VCaP (cell line): ENCODE data around the gene PBX2.
"Not testable (repeated sequence)": the region's sequence is repeated elsewhere in the genome, so short reads cannot be mapped to it uniquely, and the experiment has no call there.

ENCODE experiments used
- H3K27ac ChIP-seq: fragments of 450-650 bp; 2 replicates; pipeline ENCODE4 v1.5.1; 2017
- TF ChIP-seq, protein P1 (sequence below): fragments of 450-650 bp; conservative IDR thresholded peaks from 2 replicates; pipeline ENCODE4 v1.5.1; 2017; ENCODE audit warnings: mild to moderate bottlenecking, moderate library complexity

The PBX2 gene

GRCh38 chr6:32189069-32189741 lies 797 bp downstream of the PBX2 start:
- TF ChIP-seq, protein P1, sequence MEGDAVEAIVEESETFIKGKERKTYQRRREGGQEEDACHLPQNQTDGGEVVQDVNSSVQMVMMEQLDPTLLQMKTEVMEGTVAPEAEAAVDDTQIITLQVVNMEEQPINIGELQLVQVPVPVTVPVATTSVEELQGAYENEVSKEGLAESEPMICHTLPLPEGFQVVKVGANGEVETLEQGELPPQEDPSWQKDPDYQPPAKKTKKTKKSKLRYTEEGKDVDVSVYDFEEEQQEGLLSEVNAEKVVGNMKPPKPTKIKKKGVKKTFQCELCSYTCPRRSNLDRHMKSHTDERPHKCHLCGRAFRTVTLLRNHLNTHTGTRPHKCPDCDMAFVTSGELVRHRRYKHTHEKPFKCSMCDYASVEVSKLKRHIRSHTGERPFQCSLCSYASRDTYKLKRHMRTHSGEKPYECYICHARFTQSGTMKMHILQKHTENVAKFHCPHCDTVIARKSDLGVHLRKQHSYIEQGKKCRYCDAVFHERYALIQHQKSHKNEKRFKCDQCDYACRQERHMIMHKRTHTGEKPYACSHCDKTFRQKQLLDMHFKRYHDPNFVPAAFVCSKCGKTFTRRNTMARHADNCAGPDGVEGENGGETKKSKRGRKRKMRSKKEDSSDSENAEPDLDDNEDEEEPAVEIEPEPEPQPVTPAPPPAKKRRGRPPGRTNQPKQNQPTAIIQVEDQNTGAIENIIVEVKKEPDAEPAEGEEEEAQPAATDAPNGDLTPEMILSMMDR, result no peak
- peak overlapping the region; percentile 83 for H3K27ac ChIP-seq

DNA sequence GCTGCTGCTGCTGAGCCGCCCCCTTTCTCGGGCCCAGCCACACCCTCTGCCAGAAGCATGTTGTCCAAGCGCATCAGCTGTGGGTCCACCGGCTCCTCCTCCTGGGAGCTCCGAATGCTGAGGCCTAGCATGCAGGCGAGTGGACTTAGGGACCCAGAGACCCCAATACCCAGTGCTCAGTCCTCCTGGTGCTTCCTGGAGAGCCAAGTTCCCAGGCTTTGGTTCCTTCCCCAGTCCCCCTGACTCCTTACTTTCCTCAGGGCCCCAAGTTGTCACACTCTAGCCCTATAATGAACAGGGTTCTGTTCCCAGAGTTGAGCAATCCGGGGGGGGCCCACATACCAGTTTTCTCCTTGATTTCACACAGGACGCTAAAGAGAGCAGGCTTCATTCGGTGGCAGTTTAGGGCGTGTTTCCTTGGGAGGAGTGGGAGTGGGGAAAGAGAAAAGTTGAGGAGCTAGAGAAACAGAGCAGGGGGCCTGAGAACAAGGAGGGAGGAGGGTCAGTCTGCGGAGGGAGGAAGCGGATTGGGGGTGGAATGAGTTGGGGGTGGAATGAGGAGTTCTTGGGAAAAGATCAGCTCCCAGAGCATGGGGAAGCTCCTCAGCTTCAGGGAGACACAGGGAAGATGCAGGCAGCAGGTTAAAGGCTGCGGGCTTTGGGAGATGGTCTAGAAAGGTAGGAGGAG lies 1.5 kb downstream of the PBX2 start:
- H3K27ac ChIP-seq, result peak overlapping the region; percentile 83; the same call in 1 of the 2 replicates
- TF ChIP-seq, protein P1, result no peak

DNA sequence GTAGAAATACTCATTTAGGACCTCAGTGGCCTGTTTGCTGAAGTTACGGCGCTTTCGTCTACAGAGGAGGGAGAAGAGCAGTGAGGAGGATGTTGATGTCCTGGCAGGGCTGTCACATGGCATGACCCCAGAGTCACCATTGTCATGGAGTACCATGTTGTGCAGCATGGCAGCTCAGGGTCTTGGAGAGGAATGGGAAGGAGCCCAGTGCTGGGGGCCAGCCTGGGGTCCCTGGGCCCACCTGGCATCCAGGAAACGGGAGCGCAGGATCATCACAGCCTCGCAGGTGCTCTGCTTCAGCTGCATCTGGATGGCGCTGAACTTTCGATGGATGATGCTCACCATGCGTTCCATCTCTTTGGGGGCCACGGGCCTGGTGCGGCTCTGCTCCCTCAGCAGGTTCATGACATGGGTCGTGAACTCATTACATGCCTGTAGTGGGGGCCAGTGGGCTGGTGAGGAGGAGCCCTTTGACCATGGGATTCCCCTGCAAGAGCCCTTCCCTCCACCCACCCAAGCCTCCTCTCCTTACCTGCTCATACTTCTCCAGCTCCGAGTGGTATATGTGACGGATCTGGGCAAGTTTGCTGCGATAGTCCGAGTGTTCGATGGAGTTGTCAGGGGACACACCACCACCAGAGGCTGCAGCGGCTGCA lies 2.1 kb downstream of the PBX2 start:
- H3K27ac ChIP-seq, result peak overlapping the region; percentile 83; the same call in 1 of the 2 replicates

DNA sequence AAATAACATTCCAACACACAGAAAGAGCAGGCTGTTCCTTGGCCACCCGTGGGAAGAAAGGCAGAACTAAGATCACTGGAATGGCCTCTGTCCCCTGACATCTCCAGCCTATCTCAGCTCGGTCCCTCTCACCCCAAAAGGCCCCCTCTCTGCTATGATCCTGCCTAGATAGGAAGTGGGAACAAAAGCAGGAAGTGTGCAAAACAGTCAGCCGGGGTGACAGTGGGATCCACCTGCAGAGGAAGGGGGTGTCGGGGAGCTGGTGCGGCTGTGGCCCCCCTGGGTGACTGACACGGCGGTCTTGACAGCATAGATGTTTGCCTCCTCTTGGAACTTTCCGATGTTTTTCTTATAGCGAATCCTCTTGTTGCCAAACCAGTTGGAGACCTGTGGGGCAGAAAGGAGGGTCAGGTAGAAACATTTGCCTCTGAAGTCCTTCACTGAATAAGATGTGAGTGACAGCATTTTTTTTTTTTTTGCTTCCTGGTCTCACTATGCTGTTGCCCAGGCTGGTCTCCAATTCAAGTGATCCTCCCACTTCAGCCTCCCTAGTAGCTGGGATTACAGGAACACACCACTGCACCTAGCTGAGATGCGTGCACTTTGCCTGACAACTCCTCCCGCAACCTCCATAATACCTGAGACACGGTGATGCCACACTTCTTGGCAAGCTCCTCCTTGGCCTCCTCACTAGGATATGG lies 2.8 kb downstream of the PBX2 start:
- H3K27ac ChIP-seq, result no peak overlapping the region

GRCh38 chr6:32186151-32186840 lies 3.7 kb downstream of the PBX2 start:
- H3K27ac ChIP-seq, result not testable (repeated sequence)

More for the DNA sequence above, 2.8 kb downstream of the PBX2 start:
- TF ChIP-seq, protein P1, result no peak

GRCh38 chr6:32185681-32186131 lies 4.3 kb downstream of the PBX2 start:
- H3K27ac ChIP-seq, result not testable (repeated sequence)

DNA sequence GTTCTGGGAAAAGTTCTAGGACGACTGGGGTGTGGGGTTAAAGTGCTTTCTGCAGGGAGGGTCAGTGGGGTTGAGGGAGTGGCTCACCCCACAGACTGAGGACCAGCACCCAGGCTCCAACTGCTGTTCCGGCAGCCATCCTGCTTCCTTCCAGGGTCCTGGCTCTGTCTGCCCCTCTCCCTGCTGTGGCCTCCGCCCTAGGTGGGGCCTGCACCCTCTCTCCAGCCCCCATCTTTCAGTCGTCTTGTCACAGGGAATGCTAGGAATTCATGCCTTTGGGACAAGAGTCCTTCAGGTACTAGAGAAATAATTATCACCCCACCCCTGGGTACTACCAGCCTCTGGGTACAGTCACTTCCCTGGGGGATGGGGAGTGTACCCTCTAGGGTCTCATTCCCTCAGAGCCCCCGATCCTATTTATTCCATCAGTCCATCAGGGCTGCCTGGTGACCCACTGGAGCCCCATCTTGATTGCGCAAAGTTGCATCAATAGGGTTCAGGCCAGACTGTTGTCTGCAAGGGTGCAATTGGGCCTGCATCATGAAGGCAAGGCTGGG lies 5.8 kb downstream of the PBX2 start, which contains the start of gene AGER:
TSS of gene AGER (minus strand) at position 170 of the 557 bp plus-strand sequence. CDS start at position 139, 31 bp downstream.
- H3K27ac ChIP-seq, result no peak within 1 kb of the TSS
- TF ChIP-seq, protein P1, result no peak

- H3K27ac ChIP-seq, result no peak overlapping the region
- TF ChIP-seq, protein P1, result no peak
Observed at GRCh38 chr6:32183483-32184083, 6.4 kb downstream of the PBX2 start.
